Psoas muscle (tissue), 8 donors: ENCODE measurements around the gene HSF2BP. TPM values are rescaled to one million over a fixed set of nuclear protein-coding genes. Genes with fewer than 3 reads are reported as not detected.
A peak's percentile ranks its signal among the peaks of the same experiment; 100 is the strongest.

ENCODE experiments used
- ATAC-seq, 4 donors: fragments of 200-7000 bp; cut with Tn5 transposase; one replicate each; pipeline ENCODE4 v1.9.1; 2020; ENCODE audit warnings: moderate library complexity in 3 of 4, mild to moderate bottlenecking in 2 of 4
- DNase-seq, 2 donors: peaks; one replicate each; pipeline ENCODE4 v3.0.0-alpha.2; 2020
- H3K27ac ChIP-seq: fragments of 200-600 bp; one replicate; pipeline ENCODE4 v1.8.0; 2022
- H3K27me3 ChIP-seq, 3 donors: fragments of 200-600 bp in 1 of 3; one replicate each; pipeline versions ENCODE4 v1.6.1 to v1.8.0; 2013 to 2022; ENCODE audit warnings: low read length in 2 of 3, mild to moderate bottlenecking in 2 of 3, moderate library complexity in 1 of 3; ENCODE audit not compliant: insufficient read depth in 3 of 3
- H3K36me3 ChIP-seq, 2 donors: fragments of 200-600 bp in 1 of 2; one replicate each; pipeline versions ENCODE4 v1.6.1 to v1.8.0; 2013 to 2022; ENCODE audit warnings: low read depth in 1 of 2, mild to moderate bottlenecking in 1 of 2, moderate library complexity in 1 of 2; ENCODE audit not compliant: insufficient read depth in 1 of 2
- H3K4me1 ChIP-seq: fragments of 200-600 bp; one replicate; pipeline ENCODE4 v1.8.0; 2022
- H3K4me3 ChIP-seq: fragments of 200-600 bp; one replicate; pipeline ENCODE4 v1.8.0; 2022; ENCODE audit warnings: mild to moderate bottlenecking
- H3K9me3 ChIP-seq: fragments of 200-600 bp; one replicate; pipeline ENCODE4 v1.8.0; 2022
- WGBS, 3 donors: extraction: QIAGEN DNeasy Blood & Tissue Kit; methylation state at CpG; one replicate each; pipeline versions ENCODE4 v1.1.6 to v1.1.7; 2013; 5-methylcytosine and 5-hydroxymethylcytosine counted together
- intact Hi-C, 2 donors: fragments of 100-400 bp; cut with DNase I; formaldehyde crosslinking; loops; one replicate each; pipeline versions ENCODE4 v1.11.0 to v1.14.2; 2022
- polyA plus RNA-seq, 3 donors: library from polyadenylated mRNA; stranded (reverse); fragments of 200-250 nt; gene quantifications; one replicate each; pipeline ENCODE4 v1.2.3, GENCODE V29; 2013
- total RNA-seq, 4 donors: library from RNA; stranded (reverse); fragmentation: NEBNext Ultra II Directional in 2 of 4; extraction: Animal tissue kit (Norgen Biotek cat#: 25700) in 2 of 4; gene quantifications; one replicate each; pipeline versions ENCODE4 v1.2.1 to v1.2.4, GENCODE V29; 2021 to 2023
- TF ChIP-seq, protein P1 (sequence below): fragments of 200-600 bp; IDR thresholded peaks from one replicate; pipeline ENCODE4 v1.8.0; 2022; ENCODE audit warnings: antibody characterized with exemption
- donor health status: healthy with polysubstance abuse.
- donor health status: DM: no; HTN: no; CAD: no; lungs with moderate emphysema.
- donor health status: Bipolar disorder and iron deficiency.
- donor health status: healthy.
- donor health status: DM: yes; HTN: yes; CAD: no.
- donor health status: DM: no; HTN: no; CAD: no.
- donor health status: DM: no; HTN: no; CAD: no.
- donor health status: DM: yes; HTN: yes; CAD: no.

The HSF2BP gene
- total and polyA plus RNA-seq, 7 donors, result 0.16 to 1.7 (median 0.28) TPM; not detected in 1

DNA sequence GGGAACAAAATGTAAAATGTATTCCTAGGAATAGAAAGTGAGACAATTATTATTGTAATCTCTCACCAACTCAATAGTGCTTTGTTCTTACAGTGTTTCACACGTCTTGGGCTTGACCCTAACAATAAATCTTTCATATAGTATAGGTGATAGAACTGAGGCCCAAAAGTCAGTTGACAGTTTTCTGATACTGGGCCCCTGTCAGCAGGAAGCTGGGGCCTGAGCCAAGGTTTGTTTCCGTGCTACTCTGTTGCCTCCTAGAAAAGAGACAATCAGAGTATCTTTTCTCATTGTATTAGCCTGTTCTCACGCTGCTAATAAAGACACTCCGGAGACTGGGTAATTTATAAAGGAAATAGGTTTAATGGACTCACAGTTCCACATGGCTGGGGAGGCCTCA, 5.1 kb upstream of the HSF2BP start:
- ATAC-seq (no peak), DNase-seq (no peak)
- Histone ChIP-seq H3K27me3 (no peaks in the 10 kb centered on the region), H3K4me1 (peaks cover 12% of the 10 kb centered on the region), H3K4me3 (no peak overlapping the region), H3K27ac (no peak overlapping the region), H3K36me3 (peaks cover 0 to 31% of the 10 kb centered on the region in 2 donors), H3K9me3 (no peaks in the 10 kb centered on the region)
- intact Hi-C loops, result loop anchor here in 1 of 2 donors (5.0 kb wide), 2 partner anchors 33 to 58 kb away; no protein-coding TSS in a partner anchor
- TF ChIP-seq, protein P1, sequence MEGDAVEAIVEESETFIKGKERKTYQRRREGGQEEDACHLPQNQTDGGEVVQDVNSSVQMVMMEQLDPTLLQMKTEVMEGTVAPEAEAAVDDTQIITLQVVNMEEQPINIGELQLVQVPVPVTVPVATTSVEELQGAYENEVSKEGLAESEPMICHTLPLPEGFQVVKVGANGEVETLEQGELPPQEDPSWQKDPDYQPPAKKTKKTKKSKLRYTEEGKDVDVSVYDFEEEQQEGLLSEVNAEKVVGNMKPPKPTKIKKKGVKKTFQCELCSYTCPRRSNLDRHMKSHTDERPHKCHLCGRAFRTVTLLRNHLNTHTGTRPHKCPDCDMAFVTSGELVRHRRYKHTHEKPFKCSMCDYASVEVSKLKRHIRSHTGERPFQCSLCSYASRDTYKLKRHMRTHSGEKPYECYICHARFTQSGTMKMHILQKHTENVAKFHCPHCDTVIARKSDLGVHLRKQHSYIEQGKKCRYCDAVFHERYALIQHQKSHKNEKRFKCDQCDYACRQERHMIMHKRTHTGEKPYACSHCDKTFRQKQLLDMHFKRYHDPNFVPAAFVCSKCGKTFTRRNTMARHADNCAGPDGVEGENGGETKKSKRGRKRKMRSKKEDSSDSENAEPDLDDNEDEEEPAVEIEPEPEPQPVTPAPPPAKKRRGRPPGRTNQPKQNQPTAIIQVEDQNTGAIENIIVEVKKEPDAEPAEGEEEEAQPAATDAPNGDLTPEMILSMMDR, result no peak
- WGBS, 3 donors, result 47 to 63% (median 49%) methylated on average over 4 of the region's 4 CpGs

GRCh38 chr21:43663033-43663432, 3.7 kb upstream of the HSF2BP start:
- DNase-seq (no peak), ATAC-seq (no peak)
- no peaks in the 10 kb centered on the region for H3K27me3 ChIP-seq
- peaks cover 12% of the 10 kb centered on the region for H3K4me1 ChIP-seq
- no peak overlapping the region for H3K4me3 ChIP-seq
- H3K9me3 ChIP-seq, result no peaks in the 10 kb centered on the region
- WGBS, 3 donors, result 91 to 93% (median 92%) methylated on average over 9 of the region's 9 CpGs
- H3K36me3 ChIP-seq, result peaks cover 0 to 31% of the 10 kb centered on the region in 2 donors
- intact Hi-C loops, result loop anchor here in 1 of 2 donors (5.0 kb wide), 2 partner anchors 34 to 59 kb away; no protein-coding TSS in a partner anchor
- TF ChIP-seq, protein P1, result no peak
- no peak overlapping the region for H3K27ac ChIP-seq

DNA sequence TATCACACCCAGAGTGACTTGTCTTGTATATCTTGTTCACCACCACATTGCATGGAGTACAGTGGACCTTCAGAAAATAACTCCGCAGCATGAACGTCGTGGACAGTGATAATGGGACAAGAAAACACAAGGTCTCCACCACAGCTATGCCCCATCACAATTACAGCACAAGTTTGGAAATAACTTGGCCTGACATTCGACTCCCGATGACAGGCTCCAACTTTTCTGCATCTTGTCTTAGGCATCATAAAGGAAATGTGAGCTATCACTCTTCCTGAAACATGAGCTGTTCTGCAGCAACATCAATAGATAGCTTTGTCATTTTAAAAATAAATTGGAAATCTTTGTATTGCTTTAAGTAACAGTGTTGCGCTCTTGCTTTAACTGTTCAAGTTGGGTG, 3.0 kb upstream of the HSF2BP start:
- Histone ChIP-seq H3K27me3 (no peaks in the 10 kb centered on the region), H3K27ac (no peak overlapping the region), H3K36me3 (peaks cover 0 to 28% of the 10 kb centered on the region in 2 donors), H3K4me3 (no peak overlapping the region), H3K4me1 (peaks cover 12% of the 10 kb centered on the region), H3K9me3 (no peaks in the 10 kb centered on the region)
- DNase-seq (no peak), ATAC-seq (no peak)
- TF ChIP-seq, protein P1, result no peak
- WGBS, 3 donors, result 55 to 58% (median 57%) methylated on average over 6 of the region's 6 CpGs
- intact Hi-C loops, result loop anchor here in 1 of 2 donors (5.0 kb wide), 2 partner anchors 35 to 60 kb away; no protein-coding TSS in a partner anchor

DNA sequence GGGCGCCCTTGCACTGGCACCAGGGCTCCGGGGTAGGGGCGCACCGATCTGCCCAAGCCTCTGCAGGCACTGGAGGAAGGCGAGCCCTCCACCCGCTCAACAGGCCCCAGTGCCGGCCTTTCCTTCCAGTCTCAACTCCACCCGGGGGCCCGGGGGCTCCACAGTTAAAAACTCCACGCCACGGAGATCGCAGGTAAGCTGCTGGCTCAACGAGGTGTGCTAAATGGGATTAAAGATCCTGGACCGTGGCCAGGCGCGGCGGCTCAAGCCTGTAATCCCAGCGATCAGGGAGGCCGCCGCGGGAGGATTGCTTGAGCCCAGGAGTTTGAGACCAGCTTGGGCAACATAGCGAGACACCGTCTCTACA, 536 bp downstream of the HSF2BP start:
- intact Hi-C loops, result loop anchor here in 1 of 2 donors (10.0 kb wide), 1 partner anchor 314 kb away; no protein-coding TSS in a partner anchor
- H3K4me3 ChIP-seq, result peak overlapping the region; percentile 99
- peaks cover 0 to 14% of the 10 kb centered on the region in 2 donors for H3K36me3 ChIP-seq
- ATAC-seq (peak in 1 of 4 donors; percentile 5), DNase-seq (peak in 1 of 2 donors; percentile 73)
- H3K9me3 ChIP-seq, result no peaks in the 10 kb centered on the region
- WGBS, 3 donors, result 65 to 86% (median 71%) methylated on average over 23 of the region's 23 CpGs
- H3K4me1 ChIP-seq, result peaks cover 12% of the 10 kb centered on the region
- TF ChIP-seq, protein P1, result no peak
- no peaks in the 10 kb centered on the region for H3K27me3 ChIP-seq
- H3K27ac ChIP-seq, result peak overlapping the region; percentile 93
